Measurements from ENCODE around the gene ENOX2. TPM values are rescaled to one million over a fixed set of nuclear protein-coding genes. Genes with fewer than 3 reads are reported as not detected.
A peak's percentile ranks its signal among the peaks of the same experiment; 100 is the strongest.

ENOX2 gene
- total and polyA plus RNA-seq, 3 experiments from 2014 or later = 10.8 to 19.2 (median 14.7) TPM

DNA sequence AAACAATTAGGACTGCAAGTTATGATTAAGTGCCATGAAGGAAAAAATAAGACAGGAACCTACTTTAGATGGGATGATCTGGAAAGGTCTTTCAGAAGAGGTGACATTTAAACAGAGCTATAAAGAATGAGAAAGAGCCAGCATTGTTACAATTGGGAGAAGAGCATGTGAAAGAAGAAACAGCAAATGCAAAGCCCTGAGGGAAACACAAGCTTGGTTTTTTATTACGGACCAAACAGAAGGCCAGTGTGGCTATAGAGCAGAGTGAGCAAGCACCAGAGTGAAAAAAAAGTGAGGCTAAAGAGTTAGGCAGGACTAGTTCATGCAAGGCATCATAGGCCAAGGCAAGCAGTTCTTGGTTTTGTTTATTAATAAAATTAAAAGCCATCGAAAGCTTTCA is 325.6 kb downstream of the ENOX2 start:
- CTCF ChIA-PET = no interaction called here
- POLR2A ChIA-PET = no interaction called here
- Histone ChIP-seq H3K4me1 (ENCODE audit: insufficient read depth, low read length) (no peaks in the 10 kb centered on the region), H3K4me3 (ENCODE audit: low read length) (no peak overlapping the region), H3K9me3 (ENCODE audit: low read length) (no peaks in the 10 kb centered on the region), H3K27me3 (ENCODE audit: insufficient read depth, low read length, poor library complexity, severe bottlenecking) (no peaks in the 10 kb centered on the region), H3K36me3 (ENCODE audit: insufficient read depth, low read length) (no peaks in the 10 kb centered on the region), H3K27ac (ENCODE audit: low read depth, low read length) (no peak overlapping the region)
- H3K4me3 Mint-ChIP-seq = no peak overlapping the region
- H3K9me3 Mint-ChIP-seq = no peaks in the 10 kb centered on the region
- H3K27me3 Mint-ChIP-seq = peaks cover 18 to 19% of the 10 kb centered on the region in 2 donors
- H3K36me3 Mint-ChIP-seq = peaks cover 0 to 1% (median 0%) of the 10 kb centered on the region in 3 donors
- H3K4me1 Mint-ChIP-seq = peaks cover 0 to 7% (median 0%) of the 10 kb centered on the region in 3 donors
- no peak overlapping the region for H3K27ac Mint-ChIP-seq
- DNase-seq = no peak

DNA sequence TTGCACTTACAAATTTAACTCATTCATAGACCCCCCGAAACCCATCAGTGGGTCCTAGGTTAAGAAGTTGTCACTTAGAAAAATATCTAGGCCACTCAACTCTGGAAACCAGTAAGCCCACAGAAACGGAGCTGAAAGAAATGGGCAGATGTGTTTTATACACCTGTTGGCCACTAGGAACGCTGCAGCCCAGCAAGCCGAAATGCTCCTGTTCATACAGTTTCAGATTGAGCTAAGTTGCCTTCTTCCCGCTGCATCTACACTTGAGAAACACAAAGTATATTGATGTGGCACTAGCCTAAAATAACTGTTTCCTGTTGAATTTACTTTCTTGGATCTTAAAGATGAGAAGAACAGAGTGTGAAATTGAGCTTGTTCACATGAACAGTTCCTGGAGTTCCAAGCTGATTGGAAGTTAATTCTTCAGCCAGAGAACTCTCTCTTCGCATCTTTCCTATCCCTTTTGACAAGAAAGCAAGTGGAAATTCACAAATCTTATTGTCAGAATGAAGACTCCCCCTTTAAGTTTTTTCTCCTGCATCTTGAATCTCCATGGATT is 327.1 kb downstream of the ENOX2 start:
- H3K36me3 ChIP-seq (ENCODE audit: insufficient read depth, low read length) = no peaks in the 10 kb centered on the region
- H3K27me3 Mint-ChIP-seq = peaks cover 16 to 19% of the 10 kb centered on the region in 2 donors
- POLR2A ChIA-PET = no interaction called here
- no peaks in the 10 kb centered on the region for H3K9me3 ChIP-seq (ENCODE audit: low read length)
- H3K4me1 ChIP-seq (ENCODE audit: insufficient read depth, low read length) = no peaks in the 10 kb centered on the region
- H3K27ac Mint-ChIP-seq = no peak overlapping the region
- peaks cover 0 to 7% (median 0%) of the 10 kb centered on the region in 3 donors for H3K4me1 Mint-ChIP-seq
- CTCF ChIA-PET = no interaction called here
- H3K27me3 ChIP-seq (ENCODE audit: insufficient read depth, low read length, poor library complexity, severe bottlenecking) = no peaks in the 10 kb centered on the region
- peak in 1 of 5 donors; percentile 1 for DNase-seq
- no peak overlapping the region for H3K4me3 Mint-ChIP-seq
- peaks cover 0 to 1% (median 0%) of the 10 kb centered on the region in 3 donors for H3K36me3 Mint-ChIP-seq
- no peak overlapping the region for H3K4me3 ChIP-seq (ENCODE audit: low read length)
- no peaks in the 10 kb centered on the region for H3K9me3 Mint-ChIP-seq
- H3K27ac ChIP-seq (ENCODE audit: low read depth, low read length) = no peak overlapping the region

Other genes starting within 250 kb of the ENOX2 start
- gene ARHGAP36, start 155.1 kb upstream of the ENOX2 start, total RNA-seq = not detected
- not detected for gene ARHGAP36, start 155.1 kb upstream of the ENOX2 start, polyA plus RNA-seq